HCT116 (cell line): ENCODE measurements around the gene TNFRSF1A. TPM values are rescaled to one million over a fixed set of nuclear protein-coding genes. Genes with fewer than 3 reads are reported as not detected.

ENCODE experiments used
- ATAC-seq: fragments of 200-7000 bp; cut with Tn5 transposase; 2 replicates; pipeline ENCODE4 v1.9.1; 2020; ENCODE audit warnings: mild to moderate bottlenecking, moderate library complexity
- BruUV-seq: library from RNA; stranded (reverse); fragments of 400-500 nt; replicated peaks from 2 replicates; lab custom pipeline; 2021; lab: Mats Ljungman, UMichigan
- CTCF ChIA-PET: fragments of 300-600 bp; sonication (Branson Sonifier 250); formaldehyde crosslinking; loops from one replicate; lab custom pipeline; 2021; ENCODE audit warnings: antibody characterized with exemption; lab: Charles Lee
- POLR2A ChIA-PET: fragments of 300-600, 350-600 bp; sonication (Branson Sonifier 250); formaldehyde crosslinking; loops from one replicate; lab custom pipeline; 2021; ENCODE audit warnings: antibody characterized with exemption; lab: Charles Lee
- RAD21 ChIA-PET, 2 experiments: fragments of 300-600 bp; sonication (Branson Sonifier 250); formaldehyde crosslinking; loops; one replicate each; lab custom pipeline; 2023; ENCODE audit warnings: low total read pairs in 2 of 2; ENCODE audit not compliant: uncharacterized antibody in 2 of 2, unreplicated experiment in 2 of 2, low non-redundant PET in 1 of 2; lab: Charles Lee
- DNase-seq: peaks from one replicate; pipeline ENCODE4 v3.0.0-alpha.2; 2010; ENCODE audit warnings: low read depth, low spot score
- H2AFZ ChIP-seq: fragments of 200-600 bp; shearing (Covaris generic), sonication (generic); 2 replicates; pipeline ENCODE4 v1.6.1; 2017; ENCODE audit warnings: low read depth, mixed run types, mixed read lengths, antibody characterized with exemption, low read length; ENCODE audit not compliant: poor library complexity, severe bottlenecking
- H3K27ac ChIP-seq: 2 replicates; pipeline ENCODE4 v1.5.1; 2012; ENCODE audit warnings: low read depth, low read length
- H3K27me3 ChIP-seq: fragments of 200-600 bp; sonication (generic); 2 replicates; pipeline ENCODE4 v1.6.1; 2016; ENCODE audit warnings: mixed run types, low read length, mixed read lengths; ENCODE audit not compliant: insufficient read depth
- H3K36me3 ChIP-seq, 2 experiments: fragments of 200-500 bp in 1 of 2; fragments of 200-600 bp in 1 of 2; sonication (Bioruptor generic) in 1 of 2; sonication (generic) in 1 of 2; 2 replicates each; pipeline versions ENCODE4 v1.5.1 to v1.6.1; 2014 to 2016; ENCODE audit warnings: low read length in 2 of 2, inconsistent platforms in 1 of 2, mixed read lengths in 1 of 2, mixed run types in 1 of 2; ENCODE audit not compliant: insufficient read depth in 2 of 2, control insufficient read depth in 1 of 2
- H3K4me1 ChIP-seq, 2 experiments: fragments of 200-600 bp in 1 of 2; sonication (generic) in 1 of 2; 2 replicates each; pipeline versions ENCODE4 v1.5.1 to v1.6.1; 2012 to 2017; ENCODE audit warnings: low read length in 2 of 2, inconsistent platforms in 1 of 2, mild to moderate bottlenecking in 1 of 2, mixed read lengths in 1 of 2, mixed run types in 1 of 2, moderate library complexity in 1 of 2; ENCODE audit not compliant: insufficient read depth in 2 of 2, control insufficient read depth in 1 of 2
- H3K4me2 ChIP-seq: fragments of 200-600 bp; sonication (generic); 2 replicates; pipeline ENCODE4 v1.6.1; 2017; ENCODE audit warnings: mixed run types, low read length, mixed read lengths
- H3K4me3 ChIP-seq, 2 experiments: fragments of 200-600 bp in 1 of 2; sonication (generic) in 1 of 2; replicated peaks in 1 of 2; 2 replicates each; pipeline ENCODE4 v1.5.1; 2011 to 2016; ENCODE audit warnings: low read length in 2 of 2, control low read depth in 1 of 2, low read depth in 1 of 2, mild to moderate bottlenecking in 1 of 2, mixed read lengths in 1 of 2, mixed run types in 1 of 2
- H3K79me2 ChIP-seq: fragments of 200-600 bp; sonication (generic); 2 replicates; pipeline ENCODE4 v1.6.1; 2017; ENCODE audit warnings: mild to moderate bottlenecking, mixed run types, low read length, moderate library complexity, mixed read lengths; ENCODE audit not compliant: insufficient read depth
- H3K9ac ChIP-seq: fragments of 200-600 bp; sonication (generic); 2 replicates; pipeline ENCODE4 v1.6.1; 2016; ENCODE audit warnings: low read length, mixed read lengths
- H3K9me2 ChIP-seq: fragments of 200-600 bp; sonication (generic), shearing (Covaris generic); 2 replicates; pipeline ENCODE4 v1.6.1; 2017; ENCODE audit warnings: mixed run types, mild to moderate bottlenecking, moderate library complexity; ENCODE audit not compliant: insufficient read depth
- H3K9me3 ChIP-seq, 2 experiments: fragments of 200-500 bp in 1 of 2; fragments of 200-600 bp in 1 of 2; sonication (Bioruptor generic) in 1 of 2; sonication (generic) in 1 of 2; 2 replicates each; pipeline ENCODE4 v1.6.1; 2014 to 2017; ENCODE audit warnings: low read length in 2 of 2, mixed read lengths in 2 of 2, inconsistent platforms in 1 of 2, low read depth in 1 of 2, mild to moderate bottlenecking in 1 of 2, mixed run types in 1 of 2, moderate library complexity in 1 of 2; ENCODE audit not compliant: control insufficient read depth in 1 of 2, insufficient read depth in 1 of 2
- H4K20me1 ChIP-seq: fragments of 200-600 bp; sonication (generic), shearing (Covaris generic); 2 replicates; pipeline ENCODE4 v1.6.1; 2017; ENCODE audit warnings: mixed run types, mild to moderate bottlenecking, moderate library complexity; ENCODE audit not compliant: insufficient read depth
- CBX3 ChIP-seq: IDR thresholded peaks from 2 replicates; pipeline ENCODE4 v1.6.1; 2012; ENCODE audit warnings: low read depth
- CEBPB ChIP-seq: IDR thresholded peaks from 2 replicates; pipeline ENCODE4 v1.6.1; 2012; ENCODE audit warnings: low read depth
- EGR1 ChIP-seq: IDR thresholded peaks from 2 replicates; pipeline ENCODE4 v1.6.1; 2012; ENCODE audit warnings: low read depth
- ELF1 ChIP-seq: IDR thresholded peaks from 2 replicates; pipeline ENCODE4 v1.6.1; 2012; ENCODE audit warnings: low read depth, borderline replicate concordance
- EZH2 ChIP-seq: fragments of 200-600 bp; sonication (generic); IDR thresholded peaks from 2 replicates; pipeline ENCODE4 v1.6.1; 2017; ENCODE audit warnings: antibody characterized with exemption, mixed run types
- EZH2phosphoT487 ChIP-seq: fragments of 200-600 bp; IDR thresholded peaks from 2 replicates; pipeline ENCODE4 v1.6.1; 2018; ENCODE audit warnings: antibody characterized with exemption, borderline replicate concordance
- FOSL1 ChIP-seq: IDR thresholded peaks from 2 replicates; pipeline ENCODE4 v1.6.1; 2012; ENCODE audit warnings: low read depth
- JUND ChIP-seq: IDR thresholded peaks from 2 replicates; pipeline ENCODE4 v1.6.1; 2012
- POLR2A ChIP-seq: IDR thresholded peaks from 2 replicates; pipeline ENCODE4 v1.7.0; 2011; ENCODE audit warnings: borderline replicate concordance; ENCODE audit not compliant: insufficient read depth, insufficient read length; ENCODE audit errors: extremely low read depth
- POLR2AphosphoS5 ChIP-seq: IDR thresholded peaks from 2 replicates; pipeline ENCODE4 v1.6.1; 2011; ENCODE audit warnings: mild to moderate bottlenecking, low read depth, low read length, moderate library complexity
- RAD21 ChIP-seq: IDR thresholded peaks from 2 replicates; pipeline ENCODE4 v1.6.1; 2012; ENCODE audit warnings: low read depth, mild to moderate bottlenecking
- SIN3A ChIP-seq: IDR thresholded peaks from 2 replicates; pipeline ENCODE4 v1.6.1; 2012; ENCODE audit warnings: low read depth
- SRF ChIP-seq: IDR thresholded peaks from 2 replicates; pipeline ENCODE4 v1.6.1; 2012; ENCODE audit warnings: low read depth
- TCF7L2 ChIP-seq: IDR thresholded peaks from 2 replicates; pipeline ENCODE4 v1.7.0; 2011; ENCODE audit warnings: borderline replicate concordance, inconsistent platforms; ENCODE audit not compliant: insufficient read depth, insufficient read length; ENCODE audit errors: extremely low read depth
- YY1 ChIP-seq: IDR thresholded peaks from 2 replicates; pipeline ENCODE4 v1.6.1; 2011; ENCODE audit warnings: low read length, low read depth, moderate library complexity, mild to moderate bottlenecking; ENCODE audit not compliant: insufficient replicate concordance; ENCODE audit errors: extremely low read depth
- ZFX ChIP-seq: fragments of 450-650 bp; IDR thresholded peaks from 2 replicates; pipeline ENCODE4 v1.6.1; 2017
- ZNF274 ChIP-seq: fragments of 200-500 bp; sonication (Bioruptor generic); IDR thresholded peaks from 2 replicates; pipeline ENCODE4 v1.6.1; 2014; ENCODE audit warnings: mild to moderate bottlenecking, low read depth, low read length, inconsistent platforms
- intact Hi-C: fragments of 100-400 bp; cut with micrococcal nuclease; formaldehyde crosslinking; loops from 2 replicates; pipeline ENCODE4 v1.10.0; 2022
- total RNA-seq: library from RNA; stranded (reverse); gene quantifications from one replicate; pipeline ENCODE4 v1.2.1, GENCODE V29; 2021; ENCODE audit not compliant: unreplicated experiment
- TF ChIP-seq, protein P1 (sequence below): IDR thresholded peaks from 2 replicates; pipeline ENCODE4 v1.6.1; 2011; ENCODE audit warnings: mild to moderate bottlenecking, low read length, moderate library complexity; ENCODE audit not compliant: insufficient replicate concordance; ENCODE audit errors: extremely low read depth
- TF ChIP-seq, protein P2 (sequence below), 3 experiments: fragments of 200-600 bp in 1 of 3; sonication (generic) in 1 of 3; IDR thresholded peaks in 2 of 3; conservative IDR thresholded peaks in 1 of 3; 2 replicates each; pipeline ENCODE4 v1.5.1; 2012 to 2017; ENCODE audit warnings: low read depth in 2 of 3, low read length in 2 of 3, antibody characterized with exemption in 1 of 3, borderline replicate concordance in 1 of 3, control low read depth in 1 of 3, mild to moderate bottlenecking in 1 of 3, mixed read lengths in 1 of 3, mixed run types in 1 of 3, moderate library complexity in 1 of 3; ENCODE audit not compliant: insufficient read depth in 1 of 3
- TF ChIP-seq, protein P3 (sequence below): IDR thresholded peaks from 2 replicates; pipeline ENCODE4 v1.6.1; 2012

The TNFRSF1A gene
- total RNA-seq, 1 experiment from 2014 or later: 129 TPM

DNA sequence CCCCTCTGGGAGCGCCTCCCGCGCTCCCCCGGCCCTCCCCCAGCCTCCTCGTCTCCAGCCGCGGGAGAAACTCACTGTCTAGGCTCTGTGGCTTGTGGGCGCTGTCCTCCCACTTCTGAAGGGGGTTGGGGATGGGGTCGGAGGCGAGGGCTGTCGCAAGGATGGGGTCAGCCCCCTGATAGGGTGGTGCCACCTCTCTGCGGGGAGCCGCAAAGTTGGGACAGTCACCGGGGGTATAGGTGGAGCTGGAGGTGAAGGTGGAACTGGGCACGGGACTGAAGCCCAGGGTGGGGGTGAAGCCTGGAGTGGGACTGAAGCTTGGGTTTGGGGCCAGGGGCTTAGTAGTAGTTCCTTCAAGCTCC lies 12.2 kb downstream of the TNFRSF1A start:
- peaks cover 2 to 34% of the 10 kb centered on the region in 2 experiments for H3K4me1 ChIP-seq
- no peak for DNase-seq
- peaks cover 40 to 56% of the 10 kb centered on the region in 2 experiments for H3K36me3 ChIP-seq
- POLR2A ChIA-PET: no interaction called here
- H2AFZ ChIP-seq: no peak overlapping the region
- no peak overlapping the region for H3K4me2 ChIP-seq
- no peaks in the 10 kb centered on the region for H3K9me3 ChIP-seq
- peaks cover 28% of the 10 kb centered on the region for H3K79me2 ChIP-seq
- ATAC-seq: no peak
- H3K4me3 ChIP-seq: no peak overlapping the region
- intact Hi-C loops: loop anchor here (10.0 kb wide), 1 partner anchor 205 kb away; the partner anchor contains the start of gene GAPDH
- no peaks in the 10 kb centered on the region for H3K27me3 ChIP-seq
- CTCF ChIA-PET: interaction anchor here (1.0 kb wide), 1 partner anchor 136 kb away, joined by 3 read pairs; no protein-coding TSS in a partner anchor
- no peaks in the 10 kb centered on the region for H4K20me1 ChIP-seq
- H3K9me2 ChIP-seq: no peaks in the 10 kb centered on the region
- TF ChIP-seq, protein P1, sequence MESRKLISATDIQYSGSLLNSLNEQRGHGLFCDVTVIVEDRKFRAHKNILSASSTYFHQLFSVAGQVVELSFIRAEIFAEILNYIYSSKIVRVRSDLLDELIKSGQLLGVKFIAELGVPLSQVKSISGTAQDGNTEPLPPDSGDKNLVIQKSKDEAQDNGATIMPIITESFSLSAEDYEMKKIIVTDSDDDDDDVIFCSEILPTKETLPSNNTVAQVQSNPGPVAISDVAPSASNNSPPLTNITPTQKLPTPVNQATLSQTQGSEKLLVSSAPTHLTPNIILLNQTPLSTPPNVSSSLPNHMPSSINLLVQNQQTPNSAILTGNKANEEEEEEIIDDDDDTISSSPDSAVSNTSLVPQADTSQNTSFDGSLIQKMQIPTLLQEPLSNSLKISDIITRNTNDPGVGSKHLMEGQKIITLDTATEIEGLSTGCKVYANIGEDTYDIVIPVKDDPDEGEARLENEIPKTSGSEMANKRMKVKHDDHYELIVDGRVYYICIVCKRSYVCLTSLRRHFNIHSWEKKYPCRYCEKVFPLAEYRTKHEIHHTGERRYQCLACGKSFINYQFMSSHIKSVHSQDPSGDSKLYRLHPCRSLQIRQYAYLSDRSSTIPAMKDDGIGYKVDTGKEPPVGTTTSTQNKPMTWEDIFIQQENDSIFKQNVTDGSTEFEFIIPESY: no peak
- TF ChIP-seq CEBPB (no peak), POLR2A (no peak), SIN3A (no peak), CBX3 (no peak), ZNF274 (no peak), EZH2 (no peak), EGR1 (no peak), YY1 (no peak), POLR2AphosphoS5 (no peak), RAD21 (no peak), JUND (no peak), FOSL1 (no peak), SRF (no peak), ELF1 (no peak), ZFX (no peak), EZH2phosphoT487 (no peak), TCF7L2 (no peak)
- TF ChIP-seq, protein P2, sequence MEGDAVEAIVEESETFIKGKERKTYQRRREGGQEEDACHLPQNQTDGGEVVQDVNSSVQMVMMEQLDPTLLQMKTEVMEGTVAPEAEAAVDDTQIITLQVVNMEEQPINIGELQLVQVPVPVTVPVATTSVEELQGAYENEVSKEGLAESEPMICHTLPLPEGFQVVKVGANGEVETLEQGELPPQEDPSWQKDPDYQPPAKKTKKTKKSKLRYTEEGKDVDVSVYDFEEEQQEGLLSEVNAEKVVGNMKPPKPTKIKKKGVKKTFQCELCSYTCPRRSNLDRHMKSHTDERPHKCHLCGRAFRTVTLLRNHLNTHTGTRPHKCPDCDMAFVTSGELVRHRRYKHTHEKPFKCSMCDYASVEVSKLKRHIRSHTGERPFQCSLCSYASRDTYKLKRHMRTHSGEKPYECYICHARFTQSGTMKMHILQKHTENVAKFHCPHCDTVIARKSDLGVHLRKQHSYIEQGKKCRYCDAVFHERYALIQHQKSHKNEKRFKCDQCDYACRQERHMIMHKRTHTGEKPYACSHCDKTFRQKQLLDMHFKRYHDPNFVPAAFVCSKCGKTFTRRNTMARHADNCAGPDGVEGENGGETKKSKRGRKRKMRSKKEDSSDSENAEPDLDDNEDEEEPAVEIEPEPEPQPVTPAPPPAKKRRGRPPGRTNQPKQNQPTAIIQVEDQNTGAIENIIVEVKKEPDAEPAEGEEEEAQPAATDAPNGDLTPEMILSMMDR (IDR thresholded peaks at IDR 0.05 in 2 of 3, conservative IDR thresholded peaks at IDR 0.05 in 1 of 3; ENCODE audit: borderline replicate concordance in 1 of 3, insufficient read depth in 1 of 3, low read depth in 2 of 3, low read length in 2 of 3): no peak
- TF ChIP-seq, protein P3, sequence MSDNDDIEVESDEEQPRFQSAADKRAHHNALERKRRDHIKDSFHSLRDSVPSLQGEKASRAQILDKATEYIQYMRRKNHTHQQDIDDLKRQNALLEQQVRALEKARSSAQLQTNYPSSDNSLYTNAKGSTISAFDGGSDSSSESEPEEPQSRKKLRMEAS: no peak
- no TSS peak for BruUV-seq
- H3K27ac ChIP-seq: no peak overlapping the region
- no peak overlapping the region for H3K9ac ChIP-seq
- RAD21 ChIA-PET: no interaction called here
